ENCODE measurements around the gene CHCHD6. TPM values are rescaled to one million over a fixed set of nuclear protein-coding genes. Genes with fewer than 3 reads are reported as not detected.

The CHCHD6 gene
- total and polyA plus RNA-seq, 5 donors from 2014 or later: 5.6 to 10.5 (median 8.1) TPM

GRCh38 chr3:126847061-126847460, 143.0 kb downstream of the CHCHD6 start:
- H3K36me3 ChIP-seq (ENCODE audit: control insufficient read depth, insufficient read depth, low read length): no peaks in the 10 kb centered on the region
- H3K4me3 ChIP-seq (ENCODE audit: low read depth, low read length): no peak overlapping the region
- H3K9me3 Mint-ChIP-seq: peaks cover 0 to 5% (median 0%) of the 10 kb centered on the region in 7 donors
- H3K27ac Mint-ChIP-seq: no peak overlapping the region
- no peaks in the 10 kb centered on the region for H3K4me1 Mint-ChIP-seq
- H3K4me3 Mint-ChIP-seq: no peak overlapping the region
- ATAC-seq (ENCODE audit: low read depth in 2 of 2) (no peak), DNase-seq (no peak)
- no peaks in the 10 kb centered on the region for H3K27me3 ChIP-seq (ENCODE audit: control insufficient read depth, insufficient read depth, low read length)
- no peaks in the 10 kb centered on the region for H3K9me3 ChIP-seq (ENCODE audit: control insufficient read depth in 2 of 2, low read length in 2 of 2)
- no peak overlapping the region for H3K27ac ChIP-seq (ENCODE audit: insufficient read depth, low read length, poor library complexity, severe bottlenecking)
- H3K27me3 Mint-ChIP-seq: no peaks in the 10 kb centered on the region
- no peaks in the 10 kb centered on the region for H3K36me3 Mint-ChIP-seq
- H3K4me1 ChIP-seq (ENCODE audit: control insufficient read depth, insufficient read depth, low read length, poor library complexity, severe bottlenecking): no peaks in the 10 kb centered on the region

DNA sequence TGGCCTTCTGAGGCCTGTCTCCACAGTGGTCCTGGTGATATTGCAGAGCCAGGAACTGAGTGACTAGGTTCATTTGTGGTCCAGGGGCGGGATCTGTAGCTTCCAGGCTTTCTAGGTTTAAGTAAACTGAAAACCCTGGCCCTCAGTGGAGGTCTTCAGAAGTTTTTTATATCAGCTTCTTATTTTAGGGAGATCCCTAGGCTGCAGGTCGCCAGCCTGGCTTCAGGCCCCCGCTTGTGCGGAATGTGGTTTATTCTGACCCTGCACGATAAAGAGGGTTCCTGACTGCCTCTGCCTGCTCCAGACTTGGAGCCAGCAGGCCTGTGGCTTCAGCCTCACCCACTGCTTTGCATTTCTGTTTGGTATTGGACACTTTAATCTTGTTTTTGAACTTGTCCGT, 145.0 kb downstream of the CHCHD6 start:
- no peaks in the 10 kb centered on the region for H3K4me1 Mint-ChIP-seq
- no peaks in the 10 kb centered on the region for H3K27me3 ChIP-seq (ENCODE audit: control insufficient read depth, insufficient read depth, low read length)
- ATAC-seq (ENCODE audit: low read depth in 2 of 2): no peak

DNA sequence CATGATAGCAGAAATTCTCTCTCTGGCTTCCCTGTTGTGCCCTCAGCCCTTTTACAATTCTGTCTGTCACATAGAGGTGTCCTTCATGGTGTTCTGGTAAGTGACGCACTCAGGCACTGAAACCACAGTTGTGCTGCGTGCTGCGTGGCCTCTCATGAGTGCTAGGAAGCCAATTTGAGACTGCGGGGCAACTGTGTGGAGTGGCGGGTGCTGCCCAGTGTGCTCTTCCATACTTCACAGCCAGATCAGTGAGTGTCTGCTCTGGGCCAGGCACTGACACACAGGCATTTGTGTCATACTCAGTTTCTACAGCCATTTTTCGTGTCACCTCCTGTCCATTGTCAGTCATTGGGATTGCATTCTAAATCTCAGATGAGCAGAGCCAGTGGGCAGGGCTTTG, 145.7 kb downstream of the CHCHD6 start:
- Histone ChIP-seq H3K9me3 (ENCODE audit: control insufficient read depth in 2 of 2, low read length in 2 of 2) (no peaks in the 10 kb centered on the region), H3K36me3 (ENCODE audit: control insufficient read depth, insufficient read depth, low read length) (no peaks in the 10 kb centered on the region), H3K4me1 (ENCODE audit: control insufficient read depth, insufficient read depth, low read length, poor library complexity, severe bottlenecking) (no peaks in the 10 kb centered on the region), H3K4me3 (ENCODE audit: low read depth, low read length) (no peak overlapping the region), H3K27me3 (ENCODE audit: control insufficient read depth, insufficient read depth, low read length) (no peaks in the 10 kb centered on the region), H3K27ac (ENCODE audit: insufficient read depth, low read length, poor library complexity, severe bottlenecking) (no peak overlapping the region)
- no peak overlapping the region for H3K4me3 Mint-ChIP-seq
- H3K27ac Mint-ChIP-seq: no peak overlapping the region
- peaks cover 0 to 5% (median 0%) of the 10 kb centered on the region in 7 donors for H3K9me3 Mint-ChIP-seq
- no peak for DNase-seq
- H3K4me1 Mint-ChIP-seq: no peaks in the 10 kb centered on the region
- no peaks in the 10 kb centered on the region for H3K27me3 Mint-ChIP-seq
- no peak for ATAC-seq (ENCODE audit: low read depth in 2 of 2)
- H3K36me3 Mint-ChIP-seq: peaks cover 4% of the 10 kb centered on the region

More for the DNA sequence above, 145.0 kb downstream of the CHCHD6 start:
- H3K9me3 ChIP-seq (ENCODE audit: control insufficient read depth in 2 of 2, low read length in 2 of 2): no peaks in the 10 kb centered on the region
- Mint-ChIP-seq H3K27ac (no peak overlapping the region), H3K36me3 (peaks cover 4% of the 10 kb centered on the region), H3K4me3 (no peak overlapping the region), H3K27me3 (no peaks in the 10 kb centered on the region), H3K9me3 (peaks cover 0 to 5% (median 0%) of the 10 kb centered on the region in 7 donors)
- H3K4me3 ChIP-seq (ENCODE audit: low read depth, low read length): no peak overlapping the region
- DNase-seq: no peak
- no peak overlapping the region for H3K27ac ChIP-seq (ENCODE audit: insufficient read depth, low read length, poor library complexity, severe bottlenecking)
- no peaks in the 10 kb centered on the region for H3K36me3 ChIP-seq (ENCODE audit: control insufficient read depth, insufficient read depth, low read length)
- H3K4me1 ChIP-seq (ENCODE audit: control insufficient read depth, insufficient read depth, low read length, poor library complexity, severe bottlenecking): no peaks in the 10 kb centered on the region

DNA sequence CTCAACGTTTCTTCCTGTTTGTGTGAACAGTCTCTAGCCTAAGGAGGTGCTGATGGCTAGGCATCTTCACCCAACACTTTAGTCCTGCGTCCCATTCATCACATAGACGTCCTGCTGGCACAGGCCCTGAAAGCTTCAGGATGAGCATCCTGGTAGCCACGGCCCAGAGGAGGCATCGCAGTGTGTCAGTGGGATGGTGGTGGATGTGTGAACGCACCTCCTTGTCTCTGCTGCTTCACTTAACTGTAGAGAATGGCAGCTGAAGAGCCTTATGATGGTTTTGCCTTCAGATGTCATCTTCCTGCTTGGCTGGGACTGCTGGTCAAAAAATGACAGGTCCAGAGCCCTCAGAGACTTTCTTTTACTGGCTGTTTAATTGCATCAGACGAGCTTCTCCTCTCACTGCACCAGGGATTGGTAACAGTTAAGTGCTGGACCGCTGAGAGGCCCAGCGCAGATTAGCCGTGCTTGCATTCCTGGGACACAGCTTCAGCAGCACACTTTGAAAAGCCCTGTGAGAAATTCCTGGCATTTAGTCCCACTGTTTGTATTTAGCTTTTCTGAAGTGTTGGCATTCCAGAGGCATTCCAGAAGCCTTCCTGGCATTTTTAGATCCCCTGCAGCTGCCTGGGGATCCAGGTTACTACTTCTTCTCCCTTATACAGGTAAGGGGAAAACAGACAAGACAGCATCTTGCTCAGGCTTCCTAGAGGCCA, 146.5 kb downstream of the CHCHD6 start:
- H3K27me3 ChIP-seq (ENCODE audit: control insufficient read depth, insufficient read depth, low read length): no peaks in the 10 kb centered on the region
- H3K4me3 ChIP-seq (ENCODE audit: low read depth, low read length): no peak overlapping the region
- no peaks in the 10 kb centered on the region for H3K4me1 ChIP-seq (ENCODE audit: control insufficient read depth, insufficient read depth, low read length, poor library complexity, severe bottlenecking)
- no peak overlapping the region for H3K27ac ChIP-seq (ENCODE audit: insufficient read depth, low read length, poor library complexity, severe bottlenecking)
- no peak for DNase-seq
- Mint-ChIP-seq H3K27me3 (no peaks in the 10 kb centered on the region), H3K9me3 (peaks cover 0 to 5% (median 0%) of the 10 kb centered on the region in 7 donors), H3K27ac (peak overlapping the region in 1 of 3 donors; percentile 22), H3K4me3 (no peak overlapping the region), H3K36me3 (peaks cover 8% of the 10 kb centered on the region), H3K4me1 (no peaks in the 10 kb centered on the region)
- H3K9me3 ChIP-seq (ENCODE audit: control insufficient read depth in 2 of 2, low read length in 2 of 2): no peaks in the 10 kb centered on the region
- no peaks in the 10 kb centered on the region for H3K36me3 ChIP-seq (ENCODE audit: control insufficient read depth, insufficient read depth, low read length)
- ATAC-seq (ENCODE audit: low read depth in 2 of 2): no peak

GRCh38 chr3:126851382-126851781, 147.3 kb downstream of the CHCHD6 start:
- Mint-ChIP-seq H3K27me3 (no peaks in the 10 kb centered on the region), H3K9me3 (peaks cover 0 to 5% (median 0%) of the 10 kb centered on the region in 7 donors), H3K36me3 (peaks cover 11% of the 10 kb centered on the region), H3K4me3 (no peak overlapping the region), H3K27ac (no peak overlapping the region), H3K4me1 (no peaks in the 10 kb centered on the region)
- DNase-seq (no peak), ATAC-seq (ENCODE audit: low read depth in 2 of 2) (no peak)
- H3K4me1 ChIP-seq (ENCODE audit: control insufficient read depth, insufficient read depth, low read length, poor library complexity, severe bottlenecking): no peaks in the 10 kb centered on the region
- no peak overlapping the region for H3K4me3 ChIP-seq (ENCODE audit: low read depth, low read length)
- no peak overlapping the region for H3K27ac ChIP-seq (ENCODE audit: insufficient read depth, low read length, poor library complexity, severe bottlenecking)
- H3K27me3 ChIP-seq (ENCODE audit: control insufficient read depth, insufficient read depth, low read length): no peaks in the 10 kb centered on the region
- no peaks in the 10 kb centered on the region for H3K36me3 ChIP-seq (ENCODE audit: control insufficient read depth, insufficient read depth, low read length)
- no peaks in the 10 kb centered on the region for H3K9me3 ChIP-seq (ENCODE audit: control insufficient read depth in 2 of 2, low read length in 2 of 2)

GRCh38 chr3:126851934-126852333, 147.9 kb downstream of the CHCHD6 start:
- Histone ChIP-seq H3K4me1 (ENCODE audit: control insufficient read depth, insufficient read depth, low read length, poor library complexity, severe bottlenecking) (no peaks in the 10 kb centered on the region), H3K4me3 (ENCODE audit: low read depth, low read length) (no peak overlapping the region), H3K36me3 (ENCODE audit: control insufficient read depth, insufficient read depth, low read length) (no peaks in the 10 kb centered on the region), H3K9me3 (ENCODE audit: control insufficient read depth in 2 of 2, low read length in 2 of 2) (no peaks in the 10 kb centered on the region), H3K27ac (ENCODE audit: insufficient read depth, low read length, poor library complexity, severe bottlenecking) (no peak overlapping the region), H3K27me3 (ENCODE audit: control insufficient read depth, insufficient read depth, low read length) (no peaks in the 10 kb centered on the region)
- DNase-seq: no peak
- peaks cover 11% of the 10 kb centered on the region for H3K36me3 Mint-ChIP-seq
- H3K4me3 Mint-ChIP-seq: no peak overlapping the region
- H3K4me1 Mint-ChIP-seq: no peaks in the 10 kb centered on the region
- peaks cover 0 to 5% (median 0%) of the 10 kb centered on the region in 7 donors for H3K9me3 Mint-ChIP-seq
- H3K27ac Mint-ChIP-seq: no peak overlapping the region
- H3K27me3 Mint-ChIP-seq: no peaks in the 10 kb centered on the region
- ATAC-seq (ENCODE audit: low read depth in 2 of 2): no peak

DNA sequence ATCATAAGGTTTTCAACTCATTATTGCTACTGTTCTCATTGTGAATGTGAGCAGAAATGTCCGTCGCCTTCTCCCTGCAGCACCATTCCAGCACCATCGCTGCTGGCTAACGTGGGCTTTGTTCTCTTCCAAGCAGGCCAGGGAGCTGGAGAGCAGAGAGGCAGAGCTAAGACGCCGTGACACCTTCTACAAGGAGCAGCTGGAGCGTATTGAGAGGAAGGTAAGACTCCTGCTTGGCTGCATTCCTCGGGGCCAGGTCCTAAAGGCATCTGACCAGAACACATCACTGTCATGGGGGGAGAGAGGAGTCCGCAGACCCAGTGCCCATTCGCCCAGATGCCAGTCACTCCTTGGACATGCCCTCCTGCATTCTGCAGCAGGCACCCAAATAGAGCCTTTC, 148.5 kb downstream of the CHCHD6 start:
- Histone ChIP-seq H3K27ac (ENCODE audit: insufficient read depth, low read length, poor library complexity, severe bottlenecking) (no peak overlapping the region), H3K36me3 (ENCODE audit: control insufficient read depth, insufficient read depth, low read length) (no peaks in the 10 kb centered on the region), H3K9me3 (ENCODE audit: control insufficient read depth in 2 of 2, low read length in 2 of 2) (no peaks in the 10 kb centered on the region), H3K27me3 (ENCODE audit: control insufficient read depth, insufficient read depth, low read length) (no peaks in the 10 kb centered on the region), H3K4me3 (ENCODE audit: low read depth, low read length) (no peak overlapping the region), H3K4me1 (ENCODE audit: control insufficient read depth, insufficient read depth, low read length, poor library complexity, severe bottlenecking) (no peaks in the 10 kb centered on the region)
- peaks cover 0 to 2% (median 0%) of the 10 kb centered on the region in 4 donors for H3K4me1 Mint-ChIP-seq
- ATAC-seq (ENCODE audit: low read depth in 2 of 2) (no peak), DNase-seq (no peak)
- no peaks in the 10 kb centered on the region for H3K27me3 Mint-ChIP-seq
- peaks cover 0 to 5% (median 0%) of the 10 kb centered on the region in 7 donors for H3K9me3 Mint-ChIP-seq
- no peak overlapping the region for H3K4me3 Mint-ChIP-seq
- peaks cover 13% of the 10 kb centered on the region for H3K36me3 Mint-ChIP-seq
- H3K27ac Mint-ChIP-seq: no peak overlapping the region

DNA sequence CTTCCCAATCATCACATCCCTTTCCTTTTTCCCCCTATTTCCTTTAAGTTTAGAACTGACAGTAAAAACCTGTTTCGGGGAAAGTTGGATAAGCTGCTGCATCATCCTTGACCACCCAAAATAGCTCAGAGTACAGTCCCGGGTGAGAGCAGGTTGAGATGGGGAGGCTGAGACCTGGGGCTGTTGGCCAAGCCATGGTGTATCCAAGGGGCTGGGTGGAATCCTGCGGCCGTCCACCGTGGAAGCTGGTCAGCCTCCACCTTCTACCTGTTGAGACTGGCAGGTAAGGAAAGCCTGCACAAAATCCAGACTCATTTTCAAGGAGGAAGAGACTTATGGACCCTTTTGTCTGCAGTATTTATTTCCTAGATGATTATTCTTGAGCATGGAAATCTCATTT, 150.6 kb downstream of the CHCHD6 start:
- H3K27me3 Mint-ChIP-seq: no peaks in the 10 kb centered on the region
- no peak overlapping the region for H3K27ac Mint-ChIP-seq
- H3K27ac ChIP-seq (ENCODE audit: insufficient read depth, low read length, poor library complexity, severe bottlenecking): no peak overlapping the region
- no peaks in the 10 kb centered on the region for H3K9me3 ChIP-seq (ENCODE audit: control insufficient read depth in 2 of 2, low read length in 2 of 2)
- DNase-seq (no peak), ATAC-seq (ENCODE audit: low read depth in 2 of 2) (no peak)
- H3K4me3 ChIP-seq (ENCODE audit: low read depth, low read length): no peak overlapping the region
- no peaks in the 10 kb centered on the region for H3K4me1 ChIP-seq (ENCODE audit: control insufficient read depth, insufficient read depth, low read length, poor library complexity, severe bottlenecking)
- no peaks in the 10 kb centered on the region for H3K27me3 ChIP-seq (ENCODE audit: control insufficient read depth, insufficient read depth, low read length)
- peaks cover 26% of the 10 kb centered on the region for H3K36me3 Mint-ChIP-seq
- peaks cover 0 to 2% (median 0%) of the 10 kb centered on the region in 4 donors for H3K4me1 Mint-ChIP-seq
- H3K36me3 ChIP-seq (ENCODE audit: control insufficient read depth, insufficient read depth, low read length): no peaks in the 10 kb centered on the region
- H3K9me3 Mint-ChIP-seq: peaks cover 0 to 2% (median 0%) of the 10 kb centered on the region in 7 donors
- no peak overlapping the region for H3K4me3 Mint-ChIP-seq

All from CD4-positive, CD25-positive, alpha-beta regulatory T cell (primary cell).